Stomach smooth muscle (tissue), 2 donors: ENCODE data around the gene UIMC1.

Source experiments
- H3K27ac ChIP-seq: one replicate; pipeline ENCODE4 v1.7.0; 2013; ENCODE audit warnings: mild to moderate bottlenecking, low read length, inconsistent platforms
- H3K27me3 ChIP-seq, 2 donors: one replicate each; pipeline ENCODE4 v1.7.0; 2013; ENCODE audit warnings: low read length in 2 of 2; ENCODE audit not compliant: insufficient read depth in 2 of 2, control insufficient read depth in 1 of 2
- H3K36me3 ChIP-seq, 2 donors: one replicate each; pipeline ENCODE4 v1.7.0; 2013; ENCODE audit warnings: low read length in 2 of 2; ENCODE audit not compliant: control insufficient read depth in 2 of 2, insufficient read depth in 2 of 2
- H3K4me1 ChIP-seq: one replicate; pipeline ENCODE4 v1.7.0; 2013; ENCODE audit warnings: low read length; ENCODE audit not compliant: control insufficient read depth, insufficient read depth
- H3K4me3 ChIP-seq, 2 donors: one replicate each; pipeline ENCODE4 v1.7.0; 2013; ENCODE audit warnings: low read length in 2 of 2
- H3K9ac ChIP-seq, 2 donors: one replicate each; pipeline ENCODE4 v1.7.0; 2013; ENCODE audit warnings: low read length in 2 of 2, mild to moderate bottlenecking in 1 of 2
- H3K9me3 ChIP-seq, 2 donors: one replicate each; pipeline ENCODE4 v1.7.0; 2013; ENCODE audit warnings: low read length in 2 of 2; ENCODE audit not compliant: control insufficient read depth in 2 of 2
- donor health status: healthy.
- donor health status: Pancreatic carcinoma.

The UIMC1 gene

GRCh38 chr5:176934309-176934930 is 72.2 kb downstream of the UIMC1 start:
- H3K27ac ChIP-seq: no peak overlapping the region
- peaks cover 7 to 19% of the 10 kb centered on the region in 2 donors for H3K36me3 ChIP-seq
- no peak overlapping the region for H3K9ac ChIP-seq

DNA sequence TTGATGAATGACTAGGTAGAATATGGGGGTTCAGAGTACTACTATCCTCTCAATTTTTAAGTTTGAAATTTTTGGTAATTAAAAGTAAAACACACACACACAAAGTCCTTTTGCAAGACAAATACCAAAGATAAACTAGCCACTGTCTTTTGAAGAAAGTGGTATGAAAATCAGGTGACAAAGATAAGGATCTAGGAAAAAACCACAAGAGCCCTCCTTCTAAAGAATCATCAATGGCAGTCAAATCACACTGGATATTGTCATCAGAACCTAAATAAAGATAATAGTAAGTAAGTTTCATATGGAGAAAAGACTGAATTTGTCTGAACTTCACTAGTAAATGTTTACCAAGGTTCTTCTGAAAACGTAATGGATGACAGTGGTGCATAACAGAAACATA is 76.9 kb downstream of the UIMC1 start:
- H3K36me3 ChIP-seq: peaks cover 8% of the 10 kb centered on the region in 2 donors
- no peaks in the 10 kb centered on the region for H3K4me1 ChIP-seq
- H3K27ac ChIP-seq: no peak overlapping the region
- no peaks in the 10 kb centered on the region for H3K27me3 ChIP-seq
- no peak overlapping the region for H3K4me3 ChIP-seq
- H3K9ac ChIP-seq: no peak overlapping the region
- no peaks in the 10 kb centered on the region for H3K9me3 ChIP-seq

More at GRCh38 chr5:176934309-176934930, 72.2 kb downstream of the UIMC1 start:
- Histone ChIP-seq H3K4me3 (no peak overlapping the region), H3K9me3 (no peaks in the 10 kb centered on the region), H3K27me3 (no peaks in the 10 kb centered on the region), H3K4me1 (no peaks in the 10 kb centered on the region)

GRCh38 chr5:176927562-176927961 is 79.0 kb downstream of the UIMC1 start:
- Histone ChIP-seq H3K9me3 (no peaks in the 10 kb centered on the region), H3K4me3 (no peak overlapping the region), H3K4me1 (no peaks in the 10 kb centered on the region), H3K27me3 (no peaks in the 10 kb centered on the region), H3K36me3 (peaks cover 5 to 8% of the 10 kb centered on the region in 2 donors), H3K9ac (no peak overlapping the region), H3K27ac (no peak overlapping the region)

GRCh38 chr5:176922817-176923216 is 83.8 kb downstream of the UIMC1 start:
- H3K27me3 ChIP-seq: no peaks in the 10 kb centered on the region
- no peak overlapping the region for H3K9ac ChIP-seq
- H3K36me3 ChIP-seq: peaks cover 6 to 7% of the 10 kb centered on the region in 2 donors
- no peak overlapping the region for H3K4me3 ChIP-seq
- H3K9me3 ChIP-seq: no peaks in the 10 kb centered on the region
- H3K27ac ChIP-seq: no peak overlapping the region
- no peaks in the 10 kb centered on the region for H3K4me1 ChIP-seq

DNA sequence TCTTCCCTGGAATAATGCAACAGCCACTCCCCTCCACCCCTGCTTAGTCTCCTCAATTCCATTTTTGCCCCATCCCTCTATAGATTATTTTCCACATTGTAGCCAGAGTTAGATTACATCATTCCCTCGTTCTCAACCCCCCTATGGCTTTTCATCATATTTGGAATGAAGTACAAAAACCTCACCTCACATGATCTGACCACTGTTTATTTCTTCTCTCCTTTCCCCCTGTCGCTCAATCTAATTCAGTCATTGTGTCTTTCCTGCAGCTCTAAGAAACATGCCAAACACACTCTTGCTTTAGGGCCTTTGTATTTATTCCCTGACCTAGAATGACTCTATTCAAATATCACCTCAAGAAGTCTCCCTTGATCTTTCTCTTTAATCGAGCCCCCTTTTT is 84.9 kb downstream of the UIMC1 start:
- no peak overlapping the region for H3K27ac ChIP-seq
- H3K4me1 ChIP-seq: no peaks in the 10 kb centered on the region
- no peaks in the 10 kb centered on the region for H3K27me3 ChIP-seq
- H3K9ac ChIP-seq: no peak overlapping the region
- no peak overlapping the region for H3K4me3 ChIP-seq
- H3K9me3 ChIP-seq: no peaks in the 10 kb centered on the region
- peaks cover 5 to 6% of the 10 kb centered on the region in 2 donors for H3K36me3 ChIP-seq

DNA sequence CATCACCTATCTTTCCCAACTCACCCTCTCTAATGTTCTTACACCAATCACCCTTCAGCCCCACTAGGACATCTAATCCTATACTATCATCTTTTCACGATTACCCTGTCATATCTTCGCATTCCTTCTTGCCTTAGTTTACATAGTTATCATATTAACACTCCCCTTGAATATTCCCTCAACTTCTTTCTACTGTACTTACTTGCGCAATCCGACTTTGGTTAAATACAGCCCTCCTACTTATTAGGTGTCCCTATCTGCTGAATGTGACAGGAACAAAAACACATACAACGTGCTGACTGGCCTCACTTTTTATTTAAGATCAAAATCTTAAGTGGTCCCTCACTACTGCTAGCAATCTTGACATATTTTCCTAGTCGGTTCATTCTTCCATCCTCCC is 88.0 kb downstream of the UIMC1 start:
- Histone ChIP-seq H3K9ac (no peak overlapping the region), H3K9me3 (no peaks in the 10 kb centered on the region), H3K4me3 (no peak overlapping the region), H3K4me1 (no peaks in the 10 kb centered on the region), H3K27me3 (no peaks in the 10 kb centered on the region), H3K36me3 (peaks cover 5 to 6% of the 10 kb centered on the region in 2 donors), H3K27ac (no peak overlapping the region)

DNA sequence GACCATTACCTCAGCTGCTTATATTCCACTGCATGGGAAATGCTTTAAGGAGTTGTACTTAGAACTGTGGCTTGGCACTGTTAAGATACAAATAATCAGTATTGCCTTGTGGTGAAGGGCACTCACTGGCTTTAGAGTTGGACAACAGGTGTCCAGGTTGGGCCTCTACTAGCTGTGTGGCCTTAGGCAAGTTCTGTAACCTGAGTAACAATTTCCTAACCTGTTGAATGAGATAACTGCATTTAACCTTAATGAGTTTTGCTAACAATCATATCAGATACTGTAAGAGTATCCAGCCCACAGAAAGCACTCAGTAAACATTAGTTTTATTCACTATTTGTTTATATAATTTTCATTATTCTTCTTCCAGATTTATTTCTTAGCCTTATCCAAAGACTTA is 90.2 kb downstream of the UIMC1 start:
- peaks cover 5 to 6% of the 10 kb centered on the region in 2 donors for H3K36me3 ChIP-seq
- no peaks in the 10 kb centered on the region for H3K27me3 ChIP-seq

DNA sequence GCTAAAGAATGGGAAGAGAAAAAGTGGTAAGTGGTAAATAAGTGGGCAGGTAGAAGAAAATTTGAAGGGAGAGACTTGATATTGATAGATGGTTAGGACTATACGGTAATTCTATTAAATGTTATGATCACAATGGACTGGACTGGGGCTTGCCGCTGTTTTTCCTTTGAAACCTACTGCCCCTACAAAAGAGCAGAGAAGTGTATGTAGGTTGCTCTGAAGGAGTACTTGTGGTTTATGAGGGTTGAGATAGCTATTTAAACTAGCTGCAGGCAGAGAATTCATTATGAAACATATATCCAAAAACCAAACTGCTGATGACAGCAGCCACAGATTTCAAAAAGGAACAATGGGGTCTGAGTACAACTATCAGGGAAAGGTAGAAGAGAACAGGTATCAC is 90.7 kb downstream of the UIMC1 start:
- Histone ChIP-seq H3K27ac (no peak overlapping the region), H3K9ac (no peak overlapping the region), H3K4me1 (no peaks in the 10 kb centered on the region), H3K4me3 (no peak overlapping the region), H3K9me3 (no peaks in the 10 kb centered on the region), H3K27me3 (no peaks in the 10 kb centered on the region), H3K36me3 (peaks cover 5 to 6% of the 10 kb centered on the region in 2 donors)

More for the DNA sequence above, 90.2 kb downstream of the UIMC1 start:
- H3K9ac ChIP-seq: no peak overlapping the region
- H3K4me3 ChIP-seq: no peak overlapping the region
- no peak overlapping the region for H3K27ac ChIP-seq
- no peaks in the 10 kb centered on the region for H3K9me3 ChIP-seq
- no peaks in the 10 kb centered on the region for H3K4me1 ChIP-seq

GRCh38 chr5:176912115-176912514 is 94.5 kb downstream of the UIMC1 start:
- Histone ChIP-seq H3K4me1 (no peaks in the 10 kb centered on the region), H3K36me3 (peaks cover 8 to 13% of the 10 kb centered on the region in 2 donors), H3K27ac (no peak overlapping the region), H3K9ac (no peak overlapping the region), H3K4me3 (no peak overlapping the region), H3K27me3 (no peaks in the 10 kb centered on the region), H3K9me3 (no peaks in the 10 kb centered on the region)

GRCh38 chr5:176908675-176909368 is 97.8 kb downstream of the UIMC1 start:
- Histone ChIP-seq H3K27ac (no peak overlapping the region), H3K9me3 (no peaks in the 10 kb centered on the region), H3K4me3 (no peak overlapping the region), H3K4me1 (no peaks in the 10 kb centered on the region), H3K9ac (no peak overlapping the region), H3K27me3 (no peaks in the 10 kb centered on the region), H3K36me3 (peaks cover 40 to 43% of the 10 kb centered on the region in 2 donors)

DNA sequence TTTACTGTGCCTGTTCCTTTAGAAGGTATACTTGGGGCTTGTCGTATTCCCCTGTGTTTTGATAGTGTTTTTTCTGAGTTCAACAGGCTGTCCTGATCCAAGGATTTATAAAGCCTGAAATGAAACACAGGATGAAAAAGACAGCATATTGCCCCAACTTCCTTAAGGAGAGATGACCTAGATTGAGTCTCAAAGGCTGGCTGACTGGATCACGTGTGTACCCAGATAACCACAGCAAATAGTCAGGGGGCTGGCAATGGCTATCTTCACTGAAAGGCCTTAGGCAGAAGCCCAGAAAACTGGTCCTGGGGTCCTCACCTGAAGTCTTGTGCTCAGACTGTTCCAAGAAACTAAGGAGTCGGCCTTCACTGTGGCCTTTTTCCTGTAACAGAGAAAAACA is 99.8 kb downstream of the UIMC1 start:
- Histone ChIP-seq H3K4me1 (no peaks in the 10 kb centered on the region), H3K9me3 (no peaks in the 10 kb centered on the region), H3K4me3 (no peak overlapping the region), H3K27me3 (no peaks in the 10 kb centered on the region), H3K36me3 (peaks cover 47 to 52% of the 10 kb centered on the region in 2 donors), H3K27ac (no peak overlapping the region), H3K9ac (no peak overlapping the region)
